KG1 (cell line): ENCODE results near the gene SAFB2.

Source experiments
- DNase-seq: peaks from one replicate; lab custom pipeline; 2025; lab: John Stamatoyannopoulos, UW

SAFB2 gene

GRCh38 chr19:5542665-5543064, 79.9 kb downstream of the SAFB2 start:
- DNase-seq: no peak

- DNase-seq: no peak
Measured at GRCh38 chr19:5541456-5541855, 81.1 kb downstream of the SAFB2 start.

- DNase-seq: no peak
Measured at GRCh38 chr19:5540208-5540607, 82.4 kb downstream of the SAFB2 start.

DNA sequence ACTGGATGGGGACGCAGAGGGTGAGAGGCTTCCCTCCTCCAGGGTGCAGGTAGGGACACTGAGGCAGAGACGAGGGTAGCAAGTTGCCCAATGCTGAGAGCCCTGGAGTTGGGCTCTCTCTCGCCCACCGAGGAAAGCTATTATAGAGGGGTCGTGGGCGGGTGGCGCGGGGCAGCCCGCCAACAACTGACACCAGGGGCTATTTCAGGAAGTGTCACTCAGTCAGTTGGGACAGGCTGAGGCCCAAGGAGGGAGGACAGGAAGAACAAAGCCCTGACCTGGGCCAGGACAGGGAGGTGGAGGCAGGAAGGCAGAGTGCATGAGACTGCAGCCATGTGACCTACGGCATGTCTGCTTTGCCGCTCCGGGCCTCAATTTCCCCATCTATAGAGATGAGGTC, 84.7 kb downstream of the SAFB2 start:
- no peak for DNase-seq
